ENCODE data around the gene SSU72.

SSU72 gene

DNA sequence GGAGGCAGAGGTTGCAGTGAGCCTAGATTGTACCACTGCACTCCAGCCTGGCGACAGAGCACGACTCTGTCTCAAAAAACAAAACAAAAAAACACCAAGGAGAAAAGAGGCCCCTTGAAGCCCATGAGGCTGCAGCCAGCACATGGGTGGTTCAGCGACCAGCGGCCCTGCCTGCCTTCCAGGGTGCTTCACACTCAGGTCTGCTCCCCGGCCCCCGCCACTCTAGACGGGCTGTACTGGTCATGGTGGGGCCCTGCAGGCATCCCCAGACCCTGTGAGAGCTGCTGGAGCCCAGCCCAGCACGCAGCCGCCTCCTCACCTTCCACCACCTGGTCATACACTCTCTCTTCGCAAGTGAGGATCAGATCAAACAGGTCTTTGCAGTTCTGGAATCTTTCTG, 30.1 kb downstream of the SSU72 start:
- DNase-seq (ENCODE audit: low read depth, low spot score), result no peak
- in situ Hi-C loops (cut with HindIII; ENCODE audit: low sequenced_read_pairs), result no loop called here
- no peak overlapping the region for H3K4me3 ChIP-seq (ENCODE audit: low read depth, low read length)
- TF ChIP-seq, protein P1, sequence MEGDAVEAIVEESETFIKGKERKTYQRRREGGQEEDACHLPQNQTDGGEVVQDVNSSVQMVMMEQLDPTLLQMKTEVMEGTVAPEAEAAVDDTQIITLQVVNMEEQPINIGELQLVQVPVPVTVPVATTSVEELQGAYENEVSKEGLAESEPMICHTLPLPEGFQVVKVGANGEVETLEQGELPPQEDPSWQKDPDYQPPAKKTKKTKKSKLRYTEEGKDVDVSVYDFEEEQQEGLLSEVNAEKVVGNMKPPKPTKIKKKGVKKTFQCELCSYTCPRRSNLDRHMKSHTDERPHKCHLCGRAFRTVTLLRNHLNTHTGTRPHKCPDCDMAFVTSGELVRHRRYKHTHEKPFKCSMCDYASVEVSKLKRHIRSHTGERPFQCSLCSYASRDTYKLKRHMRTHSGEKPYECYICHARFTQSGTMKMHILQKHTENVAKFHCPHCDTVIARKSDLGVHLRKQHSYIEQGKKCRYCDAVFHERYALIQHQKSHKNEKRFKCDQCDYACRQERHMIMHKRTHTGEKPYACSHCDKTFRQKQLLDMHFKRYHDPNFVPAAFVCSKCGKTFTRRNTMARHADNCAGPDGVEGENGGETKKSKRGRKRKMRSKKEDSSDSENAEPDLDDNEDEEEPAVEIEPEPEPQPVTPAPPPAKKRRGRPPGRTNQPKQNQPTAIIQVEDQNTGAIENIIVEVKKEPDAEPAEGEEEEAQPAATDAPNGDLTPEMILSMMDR (IDR thresholded peaks at IDR 0.05; ENCODE audit: low read depth, low read length), result no peak

DNA sequence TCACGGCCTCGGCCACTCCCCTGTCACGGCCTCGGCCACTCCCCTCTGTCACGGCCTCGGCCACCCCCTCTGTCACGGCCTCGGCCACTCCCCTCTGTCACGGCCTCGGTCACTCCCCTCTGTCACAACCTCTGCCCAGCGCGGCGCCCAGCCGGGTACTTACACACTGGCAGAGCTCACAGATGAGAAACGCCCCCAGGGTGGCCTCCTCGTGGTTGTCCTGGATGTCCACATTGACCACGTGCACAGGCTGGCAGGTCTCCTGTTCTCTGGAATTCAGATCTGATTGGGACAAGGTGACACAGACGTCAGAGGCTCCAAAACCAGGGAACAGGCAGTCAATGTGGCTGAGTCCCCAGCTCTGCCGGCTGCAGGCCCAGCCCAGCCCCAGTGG, 31.0 kb downstream of the SSU72 start:
- no peak for DNase-seq (ENCODE audit: low read depth, low spot score)
- no peak overlapping the region for H3K4me3 ChIP-seq (ENCODE audit: low read depth, low read length)
- TF ChIP-seq, protein P1 (IDR thresholded peaks at IDR 0.05; ENCODE audit: low read depth, low read length), result no peak
- in situ Hi-C loops (cut with HindIII; ENCODE audit: low sequenced_read_pairs), result no loop called here

DNA sequence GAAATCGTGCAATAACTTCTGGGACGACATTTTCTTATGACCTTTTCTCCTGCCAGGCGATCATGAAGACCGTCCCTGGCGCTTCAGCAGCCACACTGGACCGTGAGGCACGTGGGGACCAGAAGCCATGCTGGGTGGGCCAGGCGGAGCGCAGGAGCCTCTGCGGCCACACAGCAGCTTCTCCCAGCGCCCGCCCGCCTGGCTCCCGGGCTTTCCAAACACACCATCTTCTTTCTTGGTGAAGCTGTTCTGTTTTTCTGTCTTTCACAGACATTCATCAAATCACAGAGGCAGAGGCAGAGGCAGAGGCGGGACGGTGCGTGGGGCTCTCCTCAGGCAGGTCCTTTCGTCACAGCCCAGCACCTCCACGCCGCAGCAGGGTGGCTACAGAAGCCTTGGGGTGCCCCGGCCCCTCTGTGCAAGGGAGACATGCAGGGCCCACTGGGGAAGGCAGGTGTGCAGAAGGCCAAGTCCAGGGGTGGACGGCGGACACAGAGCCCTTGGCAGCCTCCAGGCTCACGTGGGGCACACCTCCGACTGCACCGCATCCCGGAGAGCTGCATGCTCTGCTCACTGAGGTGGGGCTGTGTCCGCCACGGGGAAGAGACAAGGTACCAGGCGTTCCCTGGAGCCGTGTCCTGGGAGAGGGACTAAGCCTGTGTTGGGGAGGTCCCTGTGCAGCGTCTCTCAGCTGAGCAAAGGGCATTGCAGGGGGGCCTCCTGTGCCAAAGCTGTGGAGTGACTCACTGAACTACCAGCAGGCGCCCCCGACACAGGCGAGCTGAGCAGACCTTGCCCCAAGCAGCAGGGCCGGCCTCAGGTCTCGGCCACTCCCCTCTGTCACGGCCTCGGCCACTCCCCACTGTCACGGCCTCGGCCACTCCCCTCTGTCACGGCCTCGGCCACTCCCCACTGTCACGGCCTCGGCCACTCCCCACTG, 31.6 kb downstream of the SSU72 start:
- TF ChIP-seq, protein P1 (IDR thresholded peaks at IDR 0.05; ENCODE audit: low read depth, low read length), result no peak
- no peak for DNase-seq (ENCODE audit: low read depth, low spot score)
- no peak overlapping the region for H3K4me3 ChIP-seq (ENCODE audit: low read depth, low read length)
- in situ Hi-C loops (cut with HindIII; ENCODE audit: low sequenced_read_pairs), result no loop called here

DNA sequence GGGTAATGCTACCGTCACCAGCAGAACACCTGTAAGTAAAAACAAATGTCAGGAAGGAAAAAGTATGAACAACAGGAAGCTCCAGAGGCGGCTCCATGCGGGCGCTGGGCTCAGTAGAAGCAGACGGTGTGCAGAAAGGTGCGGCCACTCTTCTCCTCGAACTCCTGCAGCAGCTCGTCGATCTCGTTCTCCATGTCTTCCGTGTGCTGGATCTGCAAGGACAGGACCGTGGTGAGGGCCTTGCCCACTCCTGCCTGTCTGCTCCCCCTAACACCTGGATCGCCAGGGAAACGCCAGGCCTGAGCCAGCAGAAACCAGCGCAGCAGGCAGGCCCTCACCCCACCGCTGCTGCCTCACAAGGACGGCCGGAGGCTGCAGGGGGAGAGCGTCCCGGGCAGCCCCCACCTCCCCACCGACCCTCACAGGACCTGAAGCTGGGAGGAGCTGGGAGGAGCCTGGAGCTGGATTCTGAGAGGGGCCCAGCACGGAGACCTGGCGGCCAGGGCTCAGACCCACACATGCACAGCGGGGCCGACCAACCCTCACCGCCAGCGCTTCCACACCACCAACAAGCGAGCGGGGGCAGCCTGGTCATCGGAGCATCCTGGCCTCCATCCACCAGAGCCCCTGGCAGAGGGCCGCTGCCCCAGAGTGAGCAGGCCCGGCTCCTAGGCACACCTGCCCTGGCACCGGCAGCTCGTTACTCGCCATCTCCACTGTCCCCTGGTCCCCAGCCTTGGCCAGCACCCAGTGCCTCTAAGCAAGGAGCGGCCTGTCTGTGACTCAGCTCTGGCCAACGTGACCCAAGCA, 32.5 kb downstream of the SSU72 start:
- in situ Hi-C loops (cut with HindIII; ENCODE audit: low sequenced_read_pairs), result no loop called here
- TF ChIP-seq, protein P1 (IDR thresholded peaks at IDR 0.05; ENCODE audit: low read depth, low read length), result no peak
- no peak overlapping the region for H3K4me3 ChIP-seq (ENCODE audit: low read depth, low read length)
- DNase-seq (ENCODE audit: low read depth, low spot score), result no peak

DNA sequence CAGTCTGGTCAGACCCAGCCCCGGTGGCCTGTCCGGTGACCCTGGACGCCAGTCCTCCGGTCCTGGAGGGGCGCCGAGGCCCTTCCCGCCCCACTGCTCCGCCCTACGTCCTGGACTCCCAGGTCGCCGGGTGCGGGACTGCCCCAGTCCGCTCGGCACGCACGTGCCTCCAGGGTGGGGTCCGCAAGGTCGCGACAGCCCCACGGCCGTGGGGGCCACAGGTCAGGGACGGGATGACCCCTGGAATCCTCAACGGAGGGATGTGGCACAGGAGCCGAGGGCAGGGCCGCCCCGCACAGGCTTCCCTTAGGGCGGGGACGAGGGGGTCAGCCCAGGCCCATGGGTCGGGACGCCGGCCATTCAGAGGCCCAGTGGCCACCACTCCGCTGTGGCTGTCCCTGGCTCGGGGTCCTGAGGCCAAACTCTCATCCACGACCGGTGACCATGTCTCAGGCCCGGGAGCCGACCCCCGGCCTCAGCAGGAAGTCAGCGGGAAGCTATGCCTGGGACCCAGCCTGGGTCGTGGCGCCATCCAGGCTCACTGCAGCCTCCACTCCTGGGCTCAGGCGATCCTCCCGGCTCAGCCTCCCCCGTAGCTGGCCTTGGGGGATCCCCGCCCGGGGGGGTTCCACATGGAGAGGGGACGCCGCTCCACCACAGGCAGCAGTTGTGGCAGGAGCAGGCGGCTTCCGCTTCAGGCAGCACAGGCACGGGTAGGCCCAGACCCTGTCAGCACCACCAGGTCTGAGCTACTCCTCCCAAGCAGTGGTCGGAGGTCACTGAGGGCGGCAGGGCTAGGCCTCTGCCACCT, 33.6 kb downstream of the SSU72 start:
- in situ Hi-C loops (cut with HindIII; ENCODE audit: low sequenced_read_pairs), result no loop called here
- TF ChIP-seq, protein P1 (IDR thresholded peaks at IDR 0.05; ENCODE audit: low read depth, low read length), result no peak
- H3K4me3 ChIP-seq (ENCODE audit: low read depth, low read length), result peak overlapping the region; percentile 34
- no peak for DNase-seq (ENCODE audit: low read depth, low spot score)

All from astrocyte of the spinal cord (primary cell).